HG02571 (cell line): Measurements from ENCODE around the gene FRK.
"Not testable (repeated sequence)": the region's sequence is repeated elsewhere in the genome, so short reads cannot be mapped to it uniquely, and the experiment has no call there.

ENCODE experiments used
- ATAC-seq: cut with Tn5 transposase; IDR thresholded peaks from one replicate; pipeline ENCODE4 v1.9.1; 2021; ENCODE audit warnings: mild to moderate bottlenecking, moderate library complexity; ENCODE audit not compliant: unreplicated experiment

Gene FRK

GRCh38 chr6:116010790-116011401 is 49.8 kb downstream of the FRK start:
- peak; percentile 53 for ATAC-seq

- ATAC-seq: no peak
These were observed 50.3 kb downstream of the FRK start for GRCh38 chr6:116010386-116010785.

- peak; percentile 50 for ATAC-seq
These were observed 52.0 kb downstream of the FRK start for GRCh38 chr6:116008470-116009243.

- no peak for ATAC-seq
These were observed 55.6 kb downstream of the FRK start for GRCh38 chr6:116004841-116005815.

- ATAC-seq: peak; percentile 85
These were observed 57.0 kb downstream of the FRK start for GRCh38 chr6:116003668-116004067.

GRCh38 chr6:116002756-116003155 is 57.9 kb downstream of the FRK start:
- ATAC-seq: no peak

- ATAC-seq: no peak
These were observed 61.5 kb downstream of the FRK start for GRCh38 chr6:115999235-115999634.

GRCh38 chr6:115997990-115998585 is 62.6 kb downstream of the FRK start:
- no peak for ATAC-seq

GRCh38 chr6:115986026-115986425 is 74.7 kb downstream of the FRK start:
- ATAC-seq: no peak

- no peak for ATAC-seq
These were observed 75.9 kb downstream of the FRK start for GRCh38 chr6:115984809-115985208.

GRCh38 chr6:115983998-115984397 is 76.7 kb downstream of the FRK start:
- ATAC-seq: no peak

- no peak for ATAC-seq
These were observed 78.2 kb downstream of the FRK start for GRCh38 chr6:115982453-115982852.

GRCh38 chr6:115977220-115977619 is 83.5 kb downstream of the FRK start:
- no peak for ATAC-seq

GRCh38 chr6:115976321-115976870 is 84.3 kb downstream of the FRK start:
- ATAC-seq: no peak

GRCh38 chr6:115972679-115973078 is 88.0 kb downstream of the FRK start:
- no peak for ATAC-seq

GRCh38 chr6:115971785-115972184 is 88.9 kb downstream of the FRK start:
- ATAC-seq: no peak

- ATAC-seq: no peak
These were observed 90.8 kb downstream of the FRK start for GRCh38 chr6:115969930-115970273.

GRCh38 chr6:115969207-115969929 is 91.3 kb downstream of the FRK start:
- no peak for ATAC-seq

GRCh38 chr6:115960286-115960685 is 100.4 kb downstream of the FRK start:
- not testable (repeated sequence) for ATAC-seq

GRCh38 chr6:115958958-115959357 is 101.7 kb downstream of the FRK start:
- no peak for ATAC-seq
